K562 (cell line): ENCODE results near the gene SNX9. TPM values are rescaled to one million over a fixed set of nuclear protein-coding genes. Genes with fewer than 3 reads are reported as not detected.

ENCODE experiments used
- ASH1L ChIP-seq: fragments of 450-650 bp; IDR thresholded peaks from 2 replicates; pipeline ENCODE4 v1.6.1; 2018; ENCODE audit warnings: borderline replicate concordance, mild to moderate bottlenecking, low read depth; ENCODE audit not compliant: partially characterized antibody
- BHLHE40 ChIP-seq: IDR thresholded peaks from 2 replicates; pipeline ENCODE4 v1.6.1; 2011; ENCODE audit warnings: low read length, improper control_type of control experiment
- C11orf30 ChIP-seq: fragments of 450-650 bp; IDR thresholded peaks from 2 replicates; pipeline ENCODE4 v1.6.1; 2016; ENCODE audit warnings: low read depth, mild to moderate bottlenecking
- CTBP1 ChIP-seq: fragments of 450-650 bp; IDR thresholded peaks from 2 replicates; pipeline ENCODE4 v1.6.1; 2016; ENCODE audit warnings: borderline replicate concordance
- KLF16 ChIP-seq: IDR thresholded peaks from 2 replicates; pipeline ENCODE4 v1.6.1; 2016; ENCODE audit warnings: antibody characterized with exemption
- MTA1 ChIP-seq: fragments of 450-650 bp; IDR thresholded peaks from 2 replicates; pipeline ENCODE4 v1.6.1; 2017; ENCODE audit warnings: borderline replicate concordance
- MTA3 ChIP-seq: fragments of 450-650 bp; formaldehyde crosslinking; IDR thresholded peaks from 2 replicates; pipeline ENCODE4 v1.6.1; 2017; ENCODE audit warnings: mild to moderate bottlenecking, borderline replicate concordance
- RREB1 ChIP-seq: fragments of 250-450 bp; sonication (Bioruptor Pico); IDR thresholded peaks from 2 replicates; pipeline ENCODE4 v1.4.0; 2020
- STAT6 ChIP-seq: sonication (generic); formaldehyde crosslinking; IDR thresholded peaks from 2 replicates; pipeline ENCODE4 v1.8.1; 2023; ENCODE audit warnings: mild to moderate bottlenecking, missing genetic modification reagents
- ZBTB9 ChIP-seq: fragments of 450-650 bp; formaldehyde crosslinking; IDR thresholded peaks from 2 replicates; pipeline ENCODE4 v1.4.0; 2020; ENCODE audit warnings: mild to moderate bottlenecking, moderate library complexity
- ZNF830 ChIP-seq: fragments of 250-450 bp; sonication (Bioruptor Pico); IDR thresholded peaks from 2 replicates; pipeline ENCODE4 v1.5.0; 2021; ENCODE audit warnings: mild to moderate bottlenecking
- polyA plus RNA-seq, 8 experiments: library from polyadenylated mRNA; depleted of rRNA in 4 of 8; stranded (reverse) in 5 of 8; unstranded in 3 of 8; fragments of >200 nt; fragmentation: Nextera tagmentation in 2 of 8; fragmentation: Illumina TruSeq in 1 of 8; extraction: Ambion mirVana in 2 of 8; extraction: Trizol in 1 of 8; gene quantifications; 2 replicates each; pipeline versions ENCODE4 v1.2.1 to v1.2.3, GENCODE V29; 2011 to 2014; ENCODE audit warnings: inconsistent platforms in 1 of 8, missing spikeins in 1 of 8
- total RNA-seq, 7 experiments: library from RNA; depleted of rRNA in 6 of 7; stranded (reverse); fragments of >200 nt in 6 of 7; fragmentation: Illumina TruSeq in 2 of 7; extraction: Trizol in 2 of 7; gene quantifications; 2 replicates each; pipeline versions ENCODE4 v1.2.1 to v1.2.3, GENCODE V29; 2011 to 2021; ENCODE audit warnings: low replicate concordance in 1 of 7
- TF ChIP-seq, protein P1 (sequence below): fragments of 250-450 bp; sonication (Bioruptor Pico); IDR thresholded peaks from 2 replicates; pipeline ENCODE4 v1.4.0; 2020; ENCODE audit warnings: mild to moderate bottlenecking, moderate library complexity, borderline replicate concordance

The SNX9 gene
- total and polyA plus RNA-seq, 9 of the 15 experiments (the other 6 are each of a cell fraction or from before 2014, with no cell fraction given): 6.0 to 81.7 (median 57.1) TPM

DNA sequence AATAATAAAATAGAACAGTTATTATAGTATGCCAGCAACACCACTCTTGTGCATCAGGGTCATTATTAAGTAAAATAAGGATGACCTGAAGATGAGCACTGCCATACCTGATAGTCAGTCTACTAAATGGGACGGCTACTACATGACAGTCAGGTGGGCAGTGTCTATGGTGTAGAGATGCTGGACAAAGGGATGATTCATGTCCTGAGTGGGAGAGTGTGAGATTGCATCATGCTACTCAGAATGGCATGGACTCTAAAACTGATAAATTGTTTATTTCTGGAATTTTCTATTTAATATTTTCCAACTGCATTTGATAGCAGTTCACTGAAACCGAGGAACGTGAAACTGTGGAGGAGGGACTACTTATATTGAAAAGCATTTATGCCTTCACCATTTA lies 38.8 kb downstream of the SNX9 start (continued):
- TF ChIP-seq RREB1 (CRISPR knock-in tag) (0 out of 2 replicates have a peak, but pooled peaks have one; percentile 58), MTA1 (0 out of 2 replicates have a peak, but pooled peaks have one; percentile 1), ZBTB9 (CRISPR knock-in tag) (no peak), C11orf30 (no peak), STAT6 (CRISPR knock-in tag) (no peak), ASH1L (no peak), MTA3 (no peak), CTBP1 (peak; percentile 79), ZNF830 (CRISPR knock-in tag) (no peak), KLF16 (no peak), BHLHE40 (no peak)
- TF ChIP-seq, protein P1, sequence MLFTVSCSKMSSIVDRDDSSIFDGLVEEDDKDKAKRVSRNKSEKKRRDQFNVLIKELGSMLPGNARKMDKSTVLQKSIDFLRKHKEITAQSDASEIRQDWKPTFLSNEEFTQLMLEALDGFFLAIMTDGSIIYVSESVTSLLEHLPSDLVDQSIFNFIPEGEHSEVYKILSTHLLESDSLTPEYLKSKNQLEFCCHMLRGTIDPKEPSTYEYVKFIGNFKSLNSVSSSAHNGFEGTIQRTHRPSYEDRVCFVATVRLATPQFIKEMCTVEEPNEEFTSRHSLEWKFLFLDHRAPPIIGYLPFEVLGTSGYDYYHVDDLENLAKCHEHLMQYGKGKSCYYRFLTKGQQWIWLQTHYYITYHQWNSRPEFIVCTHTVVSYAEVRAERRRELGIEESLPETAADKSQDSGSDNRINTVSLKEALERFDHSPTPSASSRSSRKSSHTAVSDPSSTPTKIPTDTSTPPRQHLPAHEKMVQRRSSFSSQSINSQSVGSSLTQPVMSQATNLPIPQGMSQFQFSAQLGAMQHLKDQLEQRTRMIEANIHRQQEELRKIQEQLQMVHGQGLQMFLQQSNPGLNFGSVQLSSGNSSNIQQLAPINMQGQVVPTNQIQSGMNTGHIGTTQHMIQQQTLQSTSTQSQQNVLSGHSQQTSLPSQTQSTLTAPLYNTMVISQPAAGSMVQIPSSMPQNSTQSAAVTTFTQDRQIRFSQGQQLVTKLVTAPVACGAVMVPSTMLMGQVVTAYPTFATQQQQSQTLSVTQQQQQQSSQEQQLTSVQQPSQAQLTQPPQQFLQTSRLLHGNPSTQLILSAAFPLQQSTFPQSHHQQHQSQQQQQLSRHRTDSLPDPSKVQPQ (CRISPR knock-in tag): no peak
